Lung (tissue), 12 donors: ENCODE results near the gene STK16. TPM values are rescaled to one million over a fixed set of nuclear protein-coding genes. Genes with fewer than 3 reads are reported as not detected.
"Not testable (repeated sequence)": the region's sequence is repeated elsewhere in the genome, so short reads cannot be mapped to it uniquely, and the experiment has no call there.

ENCODE experiments used
- ATAC-seq: fragments of 200-7000 bp; cut with Tn5 transposase; one replicate; pipeline ENCODE4 v1.9.1; 2020; ENCODE audit warnings: moderate number of reproducible peaks; ENCODE audit not compliant: insufficient read depth, low FRiP score
- DNase-seq, 3 donors: peaks; one replicate each; pipeline ENCODE4 v3.0.0-alpha.2; 2013 to 2017
- H3K27ac ChIP-seq, 2 donors: one replicate each; pipeline ENCODE4 v1.5.1; 2013; ENCODE audit warnings: mild to moderate bottlenecking in 2 of 2, moderate library complexity in 2 of 2, control low read depth in 1 of 2, inconsistent platforms in 1 of 2, low read depth in 1 of 2, low read length in 1 of 2
- H3K27me3 ChIP-seq, 3 donors: one replicate each; pipeline ENCODE4 v1.5.1; 2013; ENCODE audit warnings: low read length in 2 of 3; ENCODE audit not compliant: control insufficient read depth in 3 of 3, insufficient read depth in 3 of 3
- H3K36me3 ChIP-seq, 4 donors: one replicate each; pipeline ENCODE4 v1.5.1; 2013; ENCODE audit warnings: low read length in 4 of 4, mild to moderate bottlenecking in 1 of 4, moderate library complexity in 1 of 4; ENCODE audit not compliant: control insufficient read depth in 4 of 4, insufficient read depth in 4 of 4
- H3K4me1 ChIP-seq, 5 donors: one replicate each; pipeline ENCODE4 v1.5.1; 2013; ENCODE audit warnings: low read length in 5 of 5, mild to moderate bottlenecking in 2 of 5, moderate library complexity in 1 of 5; ENCODE audit not compliant: control insufficient read depth in 5 of 5, insufficient read depth in 5 of 5
- H3K4me3 ChIP-seq: one replicate; pipeline ENCODE4 v1.5.1; 2013; ENCODE audit warnings: mild to moderate bottlenecking, control low read depth, moderate library complexity
- H3K9ac ChIP-seq, 2 donors: one replicate each; pipeline ENCODE4 v1.5.1; 2013; ENCODE audit warnings: low read length in 2 of 2, control low read depth in 1 of 2; ENCODE audit not compliant: insufficient read depth in 1 of 2
- H3K9me3 ChIP-seq, 4 donors: one replicate each; pipeline ENCODE4 v1.5.1; 2013; ENCODE audit warnings: low read length in 3 of 4, mild to moderate bottlenecking in 1 of 4, moderate library complexity in 1 of 4; ENCODE audit not compliant: control insufficient read depth in 4 of 4, insufficient read depth in 3 of 4
- CTCF ChIP-seq: IDR thresholded peaks from 2 replicates; pipeline ENCODE4 v1.5.1; 2012; ENCODE audit warnings: mild to moderate bottlenecking; ENCODE audit errors: control extremely low read depth, extremely low read depth
- WGBS, 2 donors: extraction: QIAGEN DNeasy Blood & Tissue Kit; methylation state at CpG; one replicate each; pipeline ENCODE4 v1.1.7; 2013; 5-methylcytosine and 5-hydroxymethylcytosine counted together
- polyA plus RNA-seq, 2 donors: library from polyadenylated mRNA; stranded (reverse); fragments of 200-250 nt; gene quantifications; one replicate each; pipeline ENCODE4 v1.2.1, GENCODE V29; 2013
- total RNA-seq, 2 donors: library from RNA; depleted of rRNA in 1 of 2; stranded (reverse); fragments of >200 nt in 1 of 2; gene quantifications; one replicate each; pipeline ENCODE4 v1.2.1, GENCODE V29; 2014 to 2021
- donor health status: control.
- donor health status: control.
- donor health status: Bipolar disorder and iron deficiency.
- donor health status: healthy.
- donor health status: DM: yes; HTN: yes; CAD: no.

The STK16 gene
- total and polyA plus RNA-seq, 4 donors: 16.2 to 50.5 (median 25.4) TPM

GRCh38 chr2:219199470-219200211 is 45.6 kb upstream of the STK16 start:
- ATAC-seq (no peak), DNase-seq (no peak)
- no peaks in the 10 kb centered on the region for H3K36me3 ChIP-seq
- 85 to 89% methylated on average over 12 of the region's 12 CpGs for WGBS, 2 donors
- no peaks in the 10 kb centered on the region for H3K9me3 ChIP-seq
- no peak for TF ChIP-seq CTCF
- no peak overlapping the region for H3K4me3 ChIP-seq
- H3K27me3 ChIP-seq: no peaks in the 10 kb centered on the region
- H3K9ac ChIP-seq: no peak overlapping the region
- no peak overlapping the region for H3K27ac ChIP-seq
- H3K4me1 ChIP-seq: no peaks in the 10 kb centered on the region

GRCh38 chr2:219200502-219201326 is 44.6 kb upstream of the STK16 start:
- H3K36me3 ChIP-seq, H3K4me3 ChIP-seq, H3K9me3 ChIP-seq, ATAC-seq, H3K27me3 ChIP-seq, H3K27ac ChIP-seq, H3K4me1 ChIP-seq, DNase-seq, H3K9ac ChIP-seq: not testable (repeated sequence)
- WGBS, 2 donors: 85 to 86% methylated on average over 24 to 25 of the region's 26 CpGs

- H3K9ac ChIP-seq, H3K4me3 ChIP-seq, H3K9me3 ChIP-seq, ATAC-seq, H3K36me3 ChIP-seq, DNase-seq, H3K27ac ChIP-seq, H3K27me3 ChIP-seq, H3K4me1 ChIP-seq: not testable (repeated sequence)
- WGBS, 2 donors: 88% methylated on average over 16 to 21 of the region's 21 CpGs
Observed at GRCh38 chr2:219201331-219201730, 43.9 kb upstream of the STK16 start.

- no peaks in the 10 kb centered on the region for H3K9me3 ChIP-seq
- ATAC-seq (no peak), DNase-seq (no peak)
- TF ChIP-seq CTCF: no peak
- H3K9ac ChIP-seq: no peak overlapping the region
- 91 to 95% methylated on average over 7 of the region's 7 CpGs for WGBS, 2 donors
- H3K27me3 ChIP-seq: no peaks in the 10 kb centered on the region
- H3K36me3 ChIP-seq: peaks cover 0 to 12% (median 10%) of the 10 kb centered on the region in 4 donors
- H3K27ac ChIP-seq: no peak overlapping the region
- H3K4me3 ChIP-seq: no peak overlapping the region
- H3K4me1 ChIP-seq: peaks cover 0 to 22% (median 12%) of the 10 kb centered on the region in 5 donors
Observed at GRCh38 chr2:219204425-219205164, 40.7 kb upstream of the STK16 start.
